Ramos (cell line): ENCODE data around the gene ARHGAP26.

Experiments used
- in situ Hi-C: fragments of 300-500 bp; cut with MboI; formaldehyde crosslinking; loops from one replicate; pipeline ENCODE4 v1.14.3; 2022; ENCODE audit warnings: low sequenced_read_pairs; ENCODE audit not compliant: unreplicated experiment

Gene ARHGAP26

GRCh38 chr5:142782976-142783530 lies 12.9 kb downstream of the ARHGAP26 start:
- in situ Hi-C loops: no loop called here

- in situ Hi-C loops: no loop called here
These were observed 13.6 kb downstream of the ARHGAP26 start for GRCh38 chr5:142783601-142784341.

GRCh38 chr5:142784401-142784955 lies 14.3 kb downstream of the ARHGAP26 start:
- in situ Hi-C loops: no loop called here

- in situ Hi-C loops: no loop called here
These were observed 15.0 kb downstream of the ARHGAP26 start for GRCh38 chr5:142785206-142785605.

DNA sequence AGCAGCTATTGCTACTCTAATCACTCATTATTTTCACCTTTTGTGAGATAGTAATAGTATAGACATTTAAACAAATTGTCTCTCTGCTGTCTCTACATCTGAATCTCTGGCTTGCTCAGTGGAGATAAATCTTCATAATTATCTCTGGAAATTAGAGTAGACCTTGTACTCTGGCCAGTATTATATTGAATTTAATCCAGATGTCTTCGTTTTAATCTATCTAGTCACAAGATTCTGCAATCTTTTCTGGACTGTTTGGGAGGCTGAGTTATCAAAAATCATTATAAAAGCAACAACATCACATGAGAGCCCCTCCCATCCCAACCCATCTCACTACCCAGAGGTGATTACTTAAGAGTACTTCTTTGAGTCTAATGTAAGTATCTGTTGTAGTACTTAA lies 19.0 kb downstream of the ARHGAP26 start:
- in situ Hi-C loops: no loop called here

DNA sequence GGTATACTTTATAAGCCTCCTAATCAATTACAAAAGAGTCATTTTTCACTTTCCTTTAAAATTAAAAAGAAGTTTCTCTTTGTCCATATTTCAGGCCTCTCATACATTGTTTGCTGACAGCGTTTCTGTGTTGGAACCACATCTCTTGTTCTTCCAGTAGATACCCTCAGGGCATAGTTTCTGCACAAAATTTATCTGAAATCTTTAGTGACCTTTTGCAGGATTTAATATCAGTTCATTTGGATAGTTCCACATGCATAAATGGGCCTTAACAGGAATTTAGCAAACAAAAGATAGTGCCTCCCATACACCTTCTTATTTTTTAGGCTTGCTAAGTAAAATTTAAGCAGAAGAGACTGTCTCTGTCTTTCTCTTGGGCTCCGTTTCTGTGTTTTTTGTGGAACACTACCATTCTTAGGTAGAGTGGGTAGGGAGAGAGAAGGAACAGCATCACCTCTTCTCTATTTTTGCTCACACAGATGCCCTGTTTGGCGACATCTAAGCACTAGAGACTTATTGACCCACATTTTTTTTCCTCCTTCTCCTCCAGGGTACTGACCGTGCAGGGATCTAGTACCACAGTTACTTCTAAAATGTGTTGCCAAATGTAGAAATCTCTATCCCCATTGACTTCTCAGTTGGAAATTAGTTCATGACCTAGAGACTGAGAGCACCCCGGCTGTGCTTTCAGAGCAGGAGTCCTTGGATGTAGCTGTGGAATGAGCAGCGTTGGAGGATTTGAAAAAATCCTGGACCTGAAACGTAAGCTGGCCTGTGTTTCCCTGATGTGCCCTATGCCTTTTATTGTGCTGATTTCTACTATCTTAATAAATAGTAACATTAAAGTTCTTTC lies 22.1 kb downstream of the ARHGAP26 start:
- in situ Hi-C loops: no loop called here

DNA sequence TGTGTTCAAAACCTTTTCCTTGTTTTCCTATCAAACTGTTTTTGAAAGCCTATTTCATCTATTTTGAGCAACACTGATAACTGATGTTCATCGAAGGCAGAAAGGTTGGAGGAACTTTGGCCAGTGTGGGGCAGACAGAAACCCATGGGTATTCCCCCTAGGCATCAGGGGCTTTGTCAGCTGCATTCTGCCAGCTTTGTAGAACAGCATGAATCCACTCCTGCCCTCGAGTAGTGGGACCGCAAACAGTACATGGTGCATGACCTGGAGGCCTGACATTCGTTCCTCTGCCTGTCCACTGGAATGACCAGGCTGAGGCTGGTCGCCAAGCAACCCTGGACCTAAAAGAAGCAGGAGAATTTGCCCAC lies 22.7 kb downstream of the ARHGAP26 start:
- in situ Hi-C loops: no loop called here

DNA sequence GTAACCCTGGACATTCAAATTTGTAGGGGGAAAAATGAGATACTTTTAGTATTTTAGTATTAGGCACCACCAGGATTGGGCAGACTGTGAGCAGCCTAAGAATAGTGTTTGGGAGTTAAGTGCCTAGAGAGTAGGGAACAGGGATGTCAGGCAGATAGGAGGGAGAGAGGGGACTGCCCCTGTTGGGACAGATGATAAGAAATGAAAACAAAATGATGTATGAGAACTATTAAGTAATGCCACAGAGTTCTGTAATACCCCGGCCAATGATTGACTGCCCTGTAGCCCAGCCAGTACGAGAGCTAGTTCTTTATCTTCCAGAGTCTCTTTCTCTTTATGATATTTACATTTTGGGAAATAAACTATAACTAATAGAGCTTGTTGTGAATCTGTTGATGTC lies 24.4 kb downstream of the ARHGAP26 start:
- in situ Hi-C loops: no loop called here

DNA sequence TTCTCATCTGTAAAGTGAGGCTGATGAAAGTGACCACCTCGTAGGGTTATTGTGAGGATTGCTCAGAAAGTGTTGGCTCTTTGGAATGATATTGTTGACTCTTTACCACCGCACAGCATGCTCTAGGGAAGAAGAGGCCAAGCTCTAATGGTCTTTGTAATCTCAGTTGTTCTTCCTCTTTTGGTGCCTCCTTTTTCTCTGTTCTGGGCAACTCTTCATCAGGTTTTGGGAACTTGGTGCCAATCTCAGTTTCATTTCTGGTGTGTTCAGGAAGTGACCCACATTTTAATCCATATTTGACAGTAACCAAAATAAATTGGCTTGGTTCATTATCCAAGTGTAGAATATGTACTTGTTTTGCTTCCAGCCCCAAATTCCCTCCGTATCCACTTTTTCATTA lies 25.1 kb downstream of the ARHGAP26 start:
- in situ Hi-C loops: no loop called here

DNA sequence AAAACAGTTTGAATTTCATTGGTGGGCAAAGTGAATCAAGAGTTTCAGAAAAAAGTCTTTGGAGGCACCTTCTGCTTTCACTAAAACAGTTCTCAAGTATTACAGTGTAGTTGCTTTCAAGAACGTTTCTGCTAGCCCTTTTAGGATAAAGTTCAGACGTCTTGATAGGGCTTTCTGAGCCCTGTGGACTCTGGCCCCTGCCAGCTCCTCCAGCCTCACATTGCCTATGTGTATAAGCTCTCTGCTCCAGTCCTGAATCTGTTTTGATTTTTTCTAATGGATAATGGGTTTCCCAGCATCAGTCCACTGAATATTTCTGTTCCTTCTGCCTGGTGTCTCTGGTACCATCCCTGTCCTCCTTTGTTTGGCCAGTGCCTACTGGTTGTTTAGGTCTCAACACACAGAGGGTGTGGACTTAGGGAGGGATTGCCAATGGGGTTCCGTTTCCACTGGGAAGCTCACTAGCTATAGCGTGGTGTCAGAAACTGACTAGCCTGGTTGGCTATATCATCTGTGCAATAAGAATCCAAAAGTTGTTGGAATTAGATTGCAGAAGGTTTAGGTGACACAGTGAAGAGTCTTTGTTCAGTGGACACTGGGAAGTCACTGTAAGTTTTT lies 26.4 kb downstream of the ARHGAP26 start:
- in situ Hi-C loops: no loop called here

GRCh38 chr5:142797420-142797819 lies 27.2 kb downstream of the ARHGAP26 start:
- in situ Hi-C loops: no loop called here

GRCh38 chr5:142798099-142798770 lies 28.1 kb downstream of the ARHGAP26 start:
- in situ Hi-C loops: no loop called here

- in situ Hi-C loops: no loop called here
These were observed 30.8 kb downstream of the ARHGAP26 start for GRCh38 chr5:142800776-142801494.

- in situ Hi-C loops: no loop called here
These were observed 31.3 kb downstream of the ARHGAP26 start for GRCh38 chr5:142801495-142801871.

GRCh38 chr5:142803428-142804125 lies 33.4 kb downstream of the ARHGAP26 start:
- in situ Hi-C loops: no loop called here

DNA sequence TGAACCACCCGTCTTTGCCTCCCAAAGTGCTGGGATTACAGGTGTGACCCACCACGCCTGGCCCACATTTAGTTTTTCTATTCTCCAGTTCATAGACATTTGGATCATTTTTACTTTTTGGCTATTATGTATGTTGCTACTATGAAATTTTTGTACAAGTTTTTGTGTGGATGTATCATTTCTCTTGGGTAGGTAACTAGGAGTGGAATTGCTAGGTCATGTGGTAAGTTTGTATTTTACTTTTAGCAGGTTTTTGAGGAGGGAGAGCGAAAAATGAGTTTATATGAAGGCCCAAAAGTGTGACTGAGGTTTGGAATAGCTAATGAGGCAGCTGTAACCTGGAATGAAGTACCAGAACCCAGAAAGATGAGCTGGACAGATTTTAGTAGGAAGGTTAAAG lies 35.2 kb downstream of the ARHGAP26 start:
- in situ Hi-C loops: no loop called here

- in situ Hi-C loops: no loop called here
These were observed 36.7 kb downstream of the ARHGAP26 start for GRCh38 chr5:142806841-142807267.

DNA sequence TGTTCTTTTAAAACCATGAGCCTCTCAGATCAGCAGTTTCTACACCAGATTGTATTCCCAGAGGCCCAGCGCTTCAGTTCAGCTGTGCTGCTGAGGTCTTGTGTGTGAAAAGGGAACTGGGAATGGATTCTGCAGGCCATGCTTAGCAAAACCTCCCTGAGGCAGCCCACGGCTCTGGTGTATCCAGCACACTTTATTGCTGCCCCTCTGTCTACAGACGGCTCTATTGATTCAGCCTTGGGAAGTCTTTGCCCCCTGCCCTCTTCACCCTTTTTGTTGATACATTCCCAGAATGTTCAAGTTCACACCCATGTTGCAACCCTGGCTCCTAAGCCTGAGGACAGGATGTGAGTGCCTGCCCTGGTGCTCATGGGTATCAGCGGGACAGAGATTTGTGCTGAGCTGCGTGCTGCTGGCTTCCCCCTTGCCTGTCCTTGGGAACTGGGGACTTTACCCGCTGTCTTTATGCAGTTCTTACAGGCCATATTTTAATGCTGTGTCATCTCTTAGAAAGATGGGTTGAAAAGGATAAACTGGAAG lies 37.3 kb downstream of the ARHGAP26 start:
- in situ Hi-C loops: no loop called here
